Measurements from ENCODE around the gene GP1BA.

DNA sequence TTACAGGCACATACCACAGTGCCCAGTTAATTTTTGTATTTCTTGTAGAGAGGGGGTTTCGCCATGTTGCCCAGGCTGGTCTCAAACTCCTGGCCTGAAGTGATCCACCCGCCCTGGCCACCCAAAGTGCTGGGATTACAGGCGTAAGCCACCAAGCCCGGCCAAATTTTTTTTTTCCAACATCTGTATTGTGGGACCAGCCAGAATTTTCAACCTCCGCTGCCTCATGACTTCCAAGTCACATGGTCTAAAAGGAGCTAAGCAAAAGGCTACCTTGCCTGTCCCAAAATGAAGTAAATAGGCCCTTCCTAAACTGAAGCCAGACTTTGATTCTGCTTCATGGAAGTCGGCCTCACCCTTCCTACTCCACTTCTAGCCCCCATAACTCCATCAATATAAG is 39.7 kb downstream of the GP1BA start:
- TF ChIP-seq, protein P1, sequence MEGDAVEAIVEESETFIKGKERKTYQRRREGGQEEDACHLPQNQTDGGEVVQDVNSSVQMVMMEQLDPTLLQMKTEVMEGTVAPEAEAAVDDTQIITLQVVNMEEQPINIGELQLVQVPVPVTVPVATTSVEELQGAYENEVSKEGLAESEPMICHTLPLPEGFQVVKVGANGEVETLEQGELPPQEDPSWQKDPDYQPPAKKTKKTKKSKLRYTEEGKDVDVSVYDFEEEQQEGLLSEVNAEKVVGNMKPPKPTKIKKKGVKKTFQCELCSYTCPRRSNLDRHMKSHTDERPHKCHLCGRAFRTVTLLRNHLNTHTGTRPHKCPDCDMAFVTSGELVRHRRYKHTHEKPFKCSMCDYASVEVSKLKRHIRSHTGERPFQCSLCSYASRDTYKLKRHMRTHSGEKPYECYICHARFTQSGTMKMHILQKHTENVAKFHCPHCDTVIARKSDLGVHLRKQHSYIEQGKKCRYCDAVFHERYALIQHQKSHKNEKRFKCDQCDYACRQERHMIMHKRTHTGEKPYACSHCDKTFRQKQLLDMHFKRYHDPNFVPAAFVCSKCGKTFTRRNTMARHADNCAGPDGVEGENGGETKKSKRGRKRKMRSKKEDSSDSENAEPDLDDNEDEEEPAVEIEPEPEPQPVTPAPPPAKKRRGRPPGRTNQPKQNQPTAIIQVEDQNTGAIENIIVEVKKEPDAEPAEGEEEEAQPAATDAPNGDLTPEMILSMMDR (tag by site-specific recombination; IDR thresholded peaks at IDR 0.05), result no peak
- no peak for TF ChIP-seq ZBTB7A (tag by site-specific recombination; IDR thresholded peaks at IDR 0.05; ENCODE audit: low read depth)
- TF ChIP-seq ZNF626 (tag by site-specific recombination; IDR thresholded peaks at IDR 0.05), result no peak
- TF ChIP-seq OSR2 (tag by site-specific recombination; IDR thresholded peaks at IDR 0.05), result no peak
- TF ChIP-seq ZNF558 (tag by site-specific recombination; IDR thresholded peaks at IDR 0.05), result no peak
- TF ChIP-seq, protein P2, sequence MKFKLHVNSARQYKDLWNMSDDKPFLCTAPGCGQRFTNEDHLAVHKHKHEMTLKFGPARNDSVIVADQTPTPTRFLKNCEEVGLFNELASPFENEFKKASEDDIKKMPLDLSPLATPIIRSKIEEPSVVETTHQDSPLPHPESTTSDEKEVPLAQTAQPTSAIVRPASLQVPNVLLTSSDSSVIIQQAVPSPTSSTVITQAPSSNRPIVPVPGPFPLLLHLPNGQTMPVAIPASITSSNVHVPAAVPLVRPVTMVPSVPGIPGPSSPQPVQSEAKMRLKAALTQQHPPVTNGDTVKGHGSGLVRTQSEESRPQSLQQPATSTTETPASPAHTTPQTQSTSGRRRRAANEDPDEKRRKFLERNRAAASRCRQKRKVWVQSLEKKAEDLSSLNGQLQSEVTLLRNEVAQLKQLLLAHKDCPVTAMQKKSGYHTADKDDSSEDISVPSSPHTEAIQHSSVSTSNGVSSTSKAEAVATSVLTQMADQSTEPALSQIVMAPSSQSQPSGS (tag by site-specific recombination; IDR thresholded peaks at IDR 0.05; ENCODE audit: low read depth), result no peak
- no peak for TF ChIP-seq ZNF274 (IDR thresholded peaks at IDR 0.05; ENCODE audit: low read length)
- TF ChIP-seq ZNF274 (tag by site-specific recombination; IDR thresholded peaks at IDR 0.05; ENCODE audit: borderline replicate concordance), result no peak
- TF ChIP-seq ZNF433 (tag by site-specific recombination; IDR thresholded peaks at IDR 0.05; ENCODE audit: low read depth), result no peak
- no peak for TF ChIP-seq ZNF133 (tag by site-specific recombination; IDR thresholded peaks at IDR 0.05)

Data from HEK293 (cell line).